Measurements from ENCODE around the gene OR11H7. TPM values are rescaled to one million over a fixed set of nuclear protein-coding genes. Genes with fewer than 3 reads are reported as not detected.
"Not testable (repeated sequence)": the region's sequence is repeated elsewhere in the genome, so short reads cannot be mapped to it uniquely, and the experiment has no call there.

Gene OR11H7
- not detected for total RNA-seq

GRCh38 chr14:20228681-20229080 lies at the start of gene OR11H7:
OR11H7 (plus strand) TSS chr14:20228981.
- DNase-seq = no peak

- DNase-seq = no peak
Observed at GRCh38 chr14:20179218-20179617, 49.6 kb upstream of the OR11H7 start.

GRCh38 chr14:20179880-20180279 lies 48.9 kb upstream of the OR11H7 start:
- DNase-seq = no peak

- no peak for DNase-seq
Observed at GRCh38 chr14:20180486-20180885, 48.3 kb upstream of the OR11H7 start.

GRCh38 chr14:20184181-20184580 lies 44.6 kb upstream of the OR11H7 start:
- no peak for DNase-seq

GRCh38 chr14:20190596-20190995 lies 38.2 kb upstream of the OR11H7 start, which contains the start of gene OR11G2:
OR11G2 (plus strand) TSS chr14:20190896; CDS start chr14:20197438, 6,542 bp downstream.
- DNase-seq = no peak

- no peak for DNase-seq
Observed at GRCh38 chr14:20191396-20191795, 37.4 kb upstream of the OR11H7 start.

- no peak for DNase-seq
Observed at GRCh38 chr14:20194101-20194500, 34.7 kb upstream of the OR11H7 start.

GRCh38 chr14:20195170-20195569 lies 33.6 kb upstream of the OR11H7 start:
- not testable (repeated sequence) for DNase-seq

GRCh38 chr14:20195911-20196310 lies 32.9 kb upstream of the OR11H7 start:
- no peak for DNase-seq

GRCh38 chr14:20197459-20197858 lies 31.3 kb upstream of the OR11H7 start:
- no peak for DNase-seq

- DNase-seq = no peak
Observed at GRCh38 chr14:20198991-20199390, 29.8 kb upstream of the OR11H7 start.

GRCh38 chr14:20204721-20205120 lies 24.1 kb upstream of the OR11H7 start:
- DNase-seq = no peak

GRCh38 chr14:20209595-20209994 lies 19.2 kb upstream of the OR11H7 start:
- no peak for DNase-seq

- not testable (repeated sequence) for DNase-seq
Observed at GRCh38 chr14:20212406-20212805, 16.4 kb upstream of the OR11H7 start.

- no peak for DNase-seq
Observed at GRCh38 chr14:20215196-20215595, 13.6 kb upstream of the OR11H7 start.

- no peak for DNase-seq
Observed at GRCh38 chr14:20219033-20219432, 9.7 kb upstream of the OR11H7 start.

GRCh38 chr14:20223410-20223809 lies 5.4 kb upstream of the OR11H7 start, which contains the start of gene OR11H6:
OR11H6 (plus strand) TSS chr14:20223710; CDS start chr14:20223710, 0 bp downstream.
- DNase-seq = no peak

GRCh38 chr14:20235415-20235814 lies 6.6 kb downstream of the OR11H7 start:
- DNase-seq = not testable (repeated sequence)

GRCh38 chr14:20247646-20248246 lies 19.0 kb downstream of the OR11H7 start:
- DNase-seq = no peak

GRCh38 chr14:20262642-20263128 lies 33.9 kb downstream of the OR11H7 start:
- DNase-seq = no peak

- DNase-seq = not testable (repeated sequence)
Observed at GRCh38 chr14:20264361-20264760, 35.6 kb downstream of the OR11H7 start.

GRCh38 chr14:20274062-20274461 lies 45.3 kb downstream of the OR11H7 start:
- DNase-seq = no peak

GRCh38 chr14:20277409-20277808 lies 48.6 kb downstream of the OR11H7 start:
- DNase-seq = no peak

- DNase-seq = peak; percentile 29
Observed at GRCh38 chr14:20278414-20278813, 49.6 kb downstream of the OR11H7 start.
